DND-41 (cell line): Measurements from ENCODE around the gene KCNQ5.

Experiments
- ATAC-seq: fragments of 200-7000 bp; cut with Tn5 transposase; 3 replicates; pipeline ENCODE4 v1.9.1; 2021; ENCODE audit warnings: low read depth; ENCODE audit not compliant: insufficient read depth
- DNase-seq: peaks from one replicate; pipeline ENCODE4 v3.0.0-alpha.2; 2020
- H2AFZ ChIP-seq: 2 replicates; pipeline ENCODE4 v1.6.0; 2012; ENCODE audit warnings: low read depth, low read length
- H3K27ac ChIP-seq: 2 replicates; pipeline ENCODE4 v1.5.1; 2012; ENCODE audit warnings: low read length, inconsistent platforms
- H3K27me3 ChIP-seq: fragments of 200-600 bp; sonication (generic); 2 replicates; pipeline ENCODE4 v1.6.0; 2012; ENCODE audit warnings: low read length, mild to moderate bottlenecking, inconsistent platforms; ENCODE audit not compliant: insufficient read depth, poor library complexity
- H3K36me3 ChIP-seq: 2 replicates; pipeline ENCODE4 v1.5.1; 2012; ENCODE audit warnings: low read length, inconsistent platforms; ENCODE audit not compliant: insufficient read depth
- H3K4me1 ChIP-seq: 2 replicates; pipeline ENCODE4 v1.5.1; 2012; ENCODE audit warnings: mild to moderate bottlenecking, low read length; ENCODE audit not compliant: insufficient read depth
- H3K4me2 ChIP-seq: 2 replicates; pipeline ENCODE4 v1.6.0; 2012; ENCODE audit warnings: mild to moderate bottlenecking, moderate library complexity, low read length, inconsistent platforms; ENCODE audit not compliant: insufficient read depth
- H3K4me3 ChIP-seq, 2 experiments: fragments of 200-600 bp in 1 of 2; shearing (Covaris generic) in 1 of 2; 2 replicates each; pipeline ENCODE4 v1.5.1; 2012 to 2016; ENCODE audit warnings: inconsistent platforms in 2 of 2, low read length in 2 of 2, mild to moderate bottlenecking in 2 of 2, low read depth in 1 of 2, moderate library complexity in 1 of 2
- H3K79me2 ChIP-seq: 2 replicates; pipeline ENCODE4 v1.6.0; 2012; ENCODE audit warnings: low read length, inconsistent platforms; ENCODE audit not compliant: insufficient read depth
- H3K9ac ChIP-seq: 2 replicates; pipeline ENCODE4 v1.6.0; 2012; ENCODE audit warnings: low read depth, mild to moderate bottlenecking, inconsistent platforms, low read length, moderate library complexity
- H3K9me3 ChIP-seq: 2 replicates; pipeline ENCODE4 v1.5.1; 2012; ENCODE audit warnings: low read length, moderate library complexity, mild to moderate bottlenecking, inconsistent platforms; ENCODE audit not compliant: insufficient read depth, severe bottlenecking
- H4K20me1 ChIP-seq: 2 replicates; pipeline ENCODE4 v1.6.0; 2012; ENCODE audit warnings: low read length; ENCODE audit not compliant: insufficient read depth
- EZH2 ChIP-seq: IDR thresholded peaks from 3 replicates; pipeline ENCODE4 v1.6.1; 2012; ENCODE audit warnings: borderline replicate concordance, low read depth, mild to moderate bottlenecking, moderate library complexity, low read length, inconsistent platforms; ENCODE audit not compliant: severe bottlenecking
- TF ChIP-seq, protein P1 (sequence below): IDR thresholded peaks from 2 replicates; pipeline ENCODE4 v1.5.1; 2012; ENCODE audit warnings: borderline replicate concordance, low read length, moderate library complexity, mild to moderate bottlenecking; ENCODE audit not compliant: poor library complexity, severe bottlenecking; ENCODE audit errors: extremely low read depth

The KCNQ5 gene

DNA sequence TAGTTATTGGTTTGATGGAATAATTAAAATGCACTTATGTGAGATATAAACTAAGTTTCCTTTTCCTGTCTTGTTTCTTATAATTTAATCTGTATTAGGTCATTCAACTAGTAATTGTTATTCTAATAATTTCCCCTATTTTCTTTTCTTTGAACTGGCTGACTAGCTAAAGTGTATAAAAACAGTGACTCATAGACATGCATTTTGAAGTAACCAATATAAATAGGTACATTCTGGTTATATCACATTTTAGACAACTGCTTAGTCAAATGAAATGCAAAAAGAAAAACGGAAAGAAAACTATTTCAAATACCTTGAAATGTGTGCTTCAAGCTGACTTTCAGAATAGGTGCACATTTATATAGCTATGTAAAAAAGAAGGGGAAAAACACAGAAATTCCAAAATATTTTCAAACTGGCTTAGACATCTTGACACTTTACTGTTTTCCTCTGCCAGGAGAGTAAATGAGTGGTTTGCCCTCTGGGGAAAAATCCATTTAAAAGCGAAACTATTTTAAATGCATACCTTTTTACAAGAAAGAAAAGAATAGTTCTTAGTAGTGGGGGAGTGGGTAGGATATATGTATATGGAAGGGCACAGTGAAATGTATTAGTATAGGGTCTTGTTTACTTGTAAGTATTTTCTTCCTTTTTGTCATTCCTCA is 28.3 kb downstream of the KCNQ5 start:
- no peaks in the 10 kb centered on the region for H3K27me3 ChIP-seq
- no peak overlapping the region for H3K4me2 ChIP-seq
- no peak overlapping the region for H2AFZ ChIP-seq
- no peak for ATAC-seq
- DNase-seq: no peak
- H3K4me3 ChIP-seq: no peak overlapping the region
- H3K4me1 ChIP-seq: no peaks in the 10 kb centered on the region
- H3K27ac ChIP-seq: no peak overlapping the region
- no peaks in the 10 kb centered on the region for H3K36me3 ChIP-seq
- no peaks in the 10 kb centered on the region for H4K20me1 ChIP-seq
- H3K79me2 ChIP-seq: peaks cover 3% of the 10 kb centered on the region; the same call in 1 of the 2 replicates
- no peak for TF ChIP-seq EZH2
- TF ChIP-seq, protein P1, sequence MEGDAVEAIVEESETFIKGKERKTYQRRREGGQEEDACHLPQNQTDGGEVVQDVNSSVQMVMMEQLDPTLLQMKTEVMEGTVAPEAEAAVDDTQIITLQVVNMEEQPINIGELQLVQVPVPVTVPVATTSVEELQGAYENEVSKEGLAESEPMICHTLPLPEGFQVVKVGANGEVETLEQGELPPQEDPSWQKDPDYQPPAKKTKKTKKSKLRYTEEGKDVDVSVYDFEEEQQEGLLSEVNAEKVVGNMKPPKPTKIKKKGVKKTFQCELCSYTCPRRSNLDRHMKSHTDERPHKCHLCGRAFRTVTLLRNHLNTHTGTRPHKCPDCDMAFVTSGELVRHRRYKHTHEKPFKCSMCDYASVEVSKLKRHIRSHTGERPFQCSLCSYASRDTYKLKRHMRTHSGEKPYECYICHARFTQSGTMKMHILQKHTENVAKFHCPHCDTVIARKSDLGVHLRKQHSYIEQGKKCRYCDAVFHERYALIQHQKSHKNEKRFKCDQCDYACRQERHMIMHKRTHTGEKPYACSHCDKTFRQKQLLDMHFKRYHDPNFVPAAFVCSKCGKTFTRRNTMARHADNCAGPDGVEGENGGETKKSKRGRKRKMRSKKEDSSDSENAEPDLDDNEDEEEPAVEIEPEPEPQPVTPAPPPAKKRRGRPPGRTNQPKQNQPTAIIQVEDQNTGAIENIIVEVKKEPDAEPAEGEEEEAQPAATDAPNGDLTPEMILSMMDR: no peak
- no peak overlapping the region for H3K9ac ChIP-seq
- H3K9me3 ChIP-seq: no peaks in the 10 kb centered on the region

DNA sequence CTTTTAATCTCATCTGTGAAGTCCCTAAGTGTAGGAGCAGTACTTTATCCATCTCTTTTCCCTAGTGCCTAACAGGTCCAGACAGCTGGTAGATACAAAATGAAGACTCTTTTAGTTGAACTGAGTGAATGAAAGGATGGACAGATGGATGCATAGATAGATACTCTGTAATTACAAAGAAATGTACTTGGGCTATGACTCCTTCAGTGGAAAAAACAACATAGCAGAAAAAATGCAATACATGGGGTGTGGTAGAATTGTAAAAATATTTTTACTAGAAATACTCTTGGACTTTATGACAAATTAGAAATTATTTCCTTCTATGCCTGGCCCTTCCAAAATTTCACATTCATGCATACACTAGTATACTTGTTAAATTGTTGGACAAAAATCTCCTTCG is 29.3 kb downstream of the KCNQ5 start:
- DNase-seq: no peak
- Histone ChIP-seq H3K4me2 (no peak overlapping the region), H3K4me1 (no peaks in the 10 kb centered on the region), H3K9ac (no peak overlapping the region), H4K20me1 (no peaks in the 10 kb centered on the region), H2AFZ (no peak overlapping the region), H3K9me3 (no peaks in the 10 kb centered on the region), H3K27ac (no peak overlapping the region), H3K36me3 (no peaks in the 10 kb centered on the region), H3K79me2 (no peaks in the 10 kb centered on the region; the same call in 1 of the 2 replicates), H3K27me3 (no peaks in the 10 kb centered on the region), H3K4me3 (no peak overlapping the region)
- ATAC-seq: no peak
- TF ChIP-seq, protein P1: no peak
- no peak for TF ChIP-seq EZH2

DNA sequence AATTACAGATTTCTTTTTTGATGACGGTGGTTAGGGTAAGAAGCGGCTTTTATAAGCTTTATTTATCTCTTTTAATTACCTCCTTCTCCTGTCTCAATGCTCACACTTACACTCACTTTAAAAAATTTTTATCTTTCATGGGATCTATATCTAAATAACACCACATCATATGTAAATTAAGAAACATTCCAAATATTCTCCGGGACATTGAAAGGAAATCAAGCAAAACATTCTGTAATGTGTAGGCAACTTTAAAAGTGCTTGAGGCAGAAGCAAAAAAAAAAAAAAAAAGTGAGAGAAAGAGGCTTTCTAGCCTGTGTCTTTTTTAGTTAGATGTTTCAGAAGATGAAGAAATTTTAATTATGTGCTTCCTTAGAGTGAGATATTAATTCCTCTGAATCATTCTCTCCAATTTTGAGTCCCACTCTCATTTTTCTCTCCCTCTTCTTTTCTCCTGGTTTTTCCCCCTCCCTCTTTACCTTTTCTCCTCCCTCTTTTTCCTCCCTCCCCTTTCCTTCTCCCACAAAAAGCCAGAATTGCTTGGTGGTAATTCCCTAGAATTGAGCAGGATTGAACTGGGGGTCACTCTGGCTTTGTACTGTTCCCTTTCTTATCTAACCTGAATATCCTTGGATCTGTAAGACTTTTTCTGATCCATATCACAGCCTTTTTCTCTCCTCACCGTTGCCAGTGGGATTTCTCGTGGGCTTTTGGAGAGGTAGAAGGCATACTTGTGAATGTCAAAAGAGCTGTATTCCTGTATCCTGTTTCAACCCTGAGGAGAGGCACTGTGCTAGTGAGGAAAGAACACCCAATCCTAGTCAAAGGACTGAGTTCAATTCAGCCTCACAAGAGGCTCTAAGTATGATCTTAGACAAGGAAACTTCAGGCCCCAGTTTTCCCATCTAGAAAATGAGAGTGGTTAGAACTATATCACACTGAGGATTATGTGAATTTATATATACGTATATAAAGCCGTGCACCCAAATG is 30.4 kb downstream of the KCNQ5 start:
- Histone ChIP-seq H3K4me3 (no peak overlapping the region), H3K79me2 (no peaks in the 10 kb centered on the region; the same call in 1 of the 2 replicates), H4K20me1 (no peaks in the 10 kb centered on the region)

More for the DNA sequence above, 30.4 kb downstream of the KCNQ5 start:
- Histone ChIP-seq H3K9me3 (no peaks in the 10 kb centered on the region), H2AFZ (no peak overlapping the region), H3K36me3 (no peaks in the 10 kb centered on the region), H3K4me1 (no peaks in the 10 kb centered on the region), H3K9ac (no peak overlapping the region), H3K27me3 (no peaks in the 10 kb centered on the region), H3K4me2 (no peak overlapping the region), H3K27ac (no peak overlapping the region)
- DNase-seq (no peak), ATAC-seq (no peak)
- no peak for TF ChIP-seq EZH2
- TF ChIP-seq, protein P1: no peak
